ENCODE measurements around the gene SLC38A2. TPM values are rescaled to one million over a fixed set of nuclear protein-coding genes. Genes with fewer than 3 reads are reported as not detected.
"Not testable (repeated sequence)": the region's sequence is repeated elsewhere in the genome, so short reads cannot be mapped to it uniquely, and the experiment has no call there.

SLC38A2 gene
- total and polyA plus RNA-seq, 9 donors: 66.1 to 130 (median 104) TPM

DNA sequence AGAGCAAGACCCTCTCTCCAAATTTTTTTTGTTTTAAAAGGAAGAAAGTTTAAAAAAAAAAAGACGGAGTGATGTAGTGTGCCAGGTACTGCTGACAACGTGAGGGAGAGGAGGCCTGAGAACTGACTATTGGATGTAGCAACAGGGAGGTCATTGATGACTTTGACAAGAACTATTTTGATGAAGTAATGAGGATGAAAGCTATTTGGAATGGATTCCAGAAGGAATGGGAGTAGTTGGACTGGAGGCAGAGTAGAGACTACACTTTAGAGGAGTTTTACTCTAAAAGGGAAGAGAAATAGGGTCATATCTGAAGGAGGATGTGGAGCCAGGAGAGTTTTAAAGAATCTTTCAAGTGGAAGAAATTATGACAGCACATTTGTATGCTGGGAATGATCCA, 27.8 kb upstream of the SLC38A2 start:
- peaks cover 5% of the 10 kb centered on the region for H3K4me1 ChIP-seq (ENCODE audit: control insufficient read depth, insufficient read depth, low read length)
- H3K4me3 ChIP-seq (ENCODE audit: low read length): no peak overlapping the region
- no peaks in the 10 kb centered on the region for H3K9me3 ChIP-seq (replicated peaks; ENCODE audit: control insufficient read depth, low read depth, low read length)
- WGBS (ENCODE audit: insufficient coverage): 76% methylated on average over 2 of the region's 2 CpGs
- no peak for DNase-seq
- H3K27me3 ChIP-seq (ENCODE audit: control insufficient read depth, insufficient read depth, low read length): no peaks in the 10 kb centered on the region
- H3K36me3 ChIP-seq (ENCODE audit: control insufficient read depth, insufficient read depth, low read length): no peaks in the 10 kb centered on the region
- H3K27ac ChIP-seq (ENCODE audit: low read length): no peak overlapping the region

DNA sequence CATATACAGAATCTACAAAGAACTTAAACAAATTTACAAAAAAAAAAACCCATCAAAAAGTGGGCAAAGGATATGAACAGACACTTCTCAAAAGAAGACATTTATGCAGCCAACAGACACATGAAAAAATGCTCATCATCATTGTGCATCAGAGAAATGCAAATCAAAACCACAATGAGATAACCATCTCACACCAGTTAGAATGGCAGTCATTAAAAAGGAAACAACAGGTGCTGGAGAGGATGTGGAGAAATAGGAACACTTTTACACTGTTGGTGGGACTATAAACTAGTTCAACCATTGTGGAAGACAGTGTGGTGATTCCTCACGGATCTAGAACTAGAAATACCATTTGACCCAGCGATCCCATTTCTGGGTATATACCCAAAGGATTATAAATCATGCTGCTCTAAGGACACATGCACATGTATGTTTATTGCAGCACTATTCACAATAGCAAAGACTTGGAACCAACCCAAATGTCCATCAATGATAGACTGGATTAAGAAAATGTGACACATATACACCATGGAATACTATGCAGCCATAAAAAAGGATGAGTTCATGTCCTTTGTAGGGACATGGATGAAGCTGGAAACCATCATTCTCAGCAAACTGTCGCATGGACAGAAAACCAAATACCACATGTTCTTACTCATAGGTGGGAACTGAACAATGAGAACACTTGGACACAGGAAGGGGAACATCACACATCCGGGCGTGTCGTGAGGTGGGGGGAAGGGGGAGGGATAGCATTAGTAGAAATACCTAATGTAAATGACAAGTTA, 27.1 kb upstream of the SLC38A2 start:
- not testable (repeated sequence) for H3K27me3 ChIP-seq (ENCODE audit: control insufficient read depth, insufficient read depth, low read length); H3K27ac ChIP-seq (ENCODE audit: low read length); DNase-seq; H3K9me3 ChIP-seq (replicated peaks; ENCODE audit: control insufficient read depth, low read depth, low read length); H3K4me1 ChIP-seq (ENCODE audit: control insufficient read depth, insufficient read depth, low read length); H3K4me3 ChIP-seq (ENCODE audit: low read length); H3K36me3 ChIP-seq (ENCODE audit: control insufficient read depth, insufficient read depth, low read length)
- no CpG with 5 or more reads among the region's 6 CpGs for WGBS (ENCODE audit: insufficient coverage)

DNA sequence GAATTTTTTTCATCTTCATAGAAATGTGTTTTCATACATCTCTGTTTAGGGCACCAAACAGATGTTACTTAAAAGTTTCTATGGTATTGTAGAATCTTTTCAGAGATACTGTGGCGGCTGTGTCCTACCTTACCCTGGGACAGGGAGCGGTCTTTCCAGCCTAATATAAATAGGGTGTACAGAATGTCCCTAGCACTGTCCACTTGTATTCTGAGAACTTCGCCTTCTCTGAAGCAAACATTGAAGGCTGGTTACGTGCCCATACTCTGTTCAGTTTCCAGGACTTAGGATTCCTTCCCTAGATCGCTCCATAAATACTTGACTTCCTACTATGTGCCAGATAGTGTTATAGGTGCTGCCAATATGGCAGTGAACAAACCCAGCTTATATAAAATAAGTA, 24.3 kb upstream of the SLC38A2 start:
- H3K27me3 ChIP-seq (ENCODE audit: control insufficient read depth, insufficient read depth, low read length): no peaks in the 10 kb centered on the region
- H3K36me3 ChIP-seq (ENCODE audit: control insufficient read depth, insufficient read depth, low read length): no peaks in the 10 kb centered on the region
- H3K27ac ChIP-seq (ENCODE audit: low read length): no peak overlapping the region
- no peaks in the 10 kb centered on the region for H3K9me3 ChIP-seq (replicated peaks; ENCODE audit: control insufficient read depth, low read depth, low read length)
- H3K4me3 ChIP-seq (ENCODE audit: low read length): no peak overlapping the region
- no CpG with 5 or more reads among the region's 5 CpGs for WGBS (ENCODE audit: insufficient coverage)
- peaks cover 3% of the 10 kb centered on the region for H3K4me1 ChIP-seq (ENCODE audit: control insufficient read depth, insufficient read depth, low read length)
- DNase-seq: no peak

DNA sequence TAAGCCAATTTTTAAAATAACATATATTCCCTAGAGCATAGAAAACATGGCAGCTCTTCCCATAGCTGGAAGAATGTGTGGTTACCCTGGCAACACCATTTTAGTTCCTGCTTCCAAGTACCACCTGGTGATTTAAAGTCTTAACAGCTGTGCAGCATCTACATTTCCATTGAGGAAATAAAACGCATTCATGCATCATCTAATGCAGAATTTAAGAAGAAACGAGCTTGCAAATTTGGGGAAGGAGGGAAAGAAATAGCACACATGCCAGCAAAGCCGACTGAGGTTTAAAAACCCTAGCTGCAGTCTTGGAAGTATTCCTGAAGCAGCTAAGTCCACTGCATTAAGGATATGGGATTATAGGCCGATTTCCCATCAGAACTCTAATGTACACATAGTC, 22.8 kb upstream of the SLC38A2 start:
- Histone ChIP-seq H3K4me3 (ENCODE audit: low read length) (no peak overlapping the region), H3K4me1 (ENCODE audit: control insufficient read depth, insufficient read depth, low read length) (no peaks in the 10 kb centered on the region), H3K27ac (ENCODE audit: low read length) (peak overlapping the region; percentile 4), H3K27me3 (ENCODE audit: control insufficient read depth, insufficient read depth, low read length) (no peaks in the 10 kb centered on the region), H3K36me3 (ENCODE audit: control insufficient read depth, insufficient read depth, low read length) (no peaks in the 10 kb centered on the region), H3K9me3 (replicated peaks; ENCODE audit: control insufficient read depth, low read depth, low read length) (no peaks in the 10 kb centered on the region)
- no CpG with 5 or more reads among the region's 4 CpGs for WGBS (ENCODE audit: insufficient coverage)
- peak; percentile 60 for DNase-seq

DNA sequence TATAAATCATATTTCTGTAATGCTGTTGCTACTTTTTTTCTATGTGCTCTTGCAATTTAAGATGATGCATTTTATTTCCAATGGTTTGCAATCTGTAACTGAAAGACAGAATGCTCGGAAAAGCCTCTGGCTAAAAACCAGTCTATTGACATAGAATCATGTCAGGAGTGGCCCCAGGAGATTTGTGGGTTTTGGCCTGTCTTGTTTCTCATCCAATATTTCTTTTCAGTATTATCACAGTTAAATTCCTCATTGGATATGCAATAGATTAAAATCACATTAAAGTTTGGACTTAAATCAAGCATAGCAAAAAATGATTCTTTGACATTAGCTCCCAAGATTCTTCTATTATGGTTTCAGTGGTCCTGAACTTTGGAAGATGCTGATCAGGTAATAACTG, 19.1 kb upstream of the SLC38A2 start:
- H3K27ac ChIP-seq (ENCODE audit: low read length): peak overlapping the region; percentile 39
- no CpG with 5 or more reads among the region's 1 CpG for WGBS (ENCODE audit: insufficient coverage)

DNA sequence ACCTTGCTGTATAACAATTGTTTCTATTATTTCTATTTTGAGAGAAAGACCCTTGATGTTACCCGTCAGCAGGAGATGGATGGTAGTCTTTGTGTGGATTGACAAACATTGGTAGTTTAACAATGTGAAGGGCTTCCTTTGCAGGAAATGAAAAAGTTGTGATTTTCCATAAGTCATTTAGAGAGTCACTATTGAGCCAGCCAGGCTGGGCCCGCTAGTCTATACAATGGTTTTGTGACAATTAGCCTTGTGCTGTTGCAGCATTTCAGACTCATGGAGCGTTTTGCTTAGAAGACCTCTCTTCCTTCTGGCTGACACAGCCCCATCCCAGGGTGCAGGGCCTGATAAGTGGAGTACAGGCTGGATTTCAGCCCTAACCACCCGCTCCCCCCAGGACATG, 18.3 kb upstream of the SLC38A2 start:
- WGBS (ENCODE audit: insufficient coverage): 86% methylated on average over 1 of the region's 4 CpGs
- Histone ChIP-seq H3K36me3 (ENCODE audit: control insufficient read depth, insufficient read depth, low read length) (no peaks in the 10 kb centered on the region), H3K4me3 (ENCODE audit: low read length) (no peak overlapping the region), H3K27ac (ENCODE audit: low read length) (no peak overlapping the region), H3K4me1 (ENCODE audit: control insufficient read depth, insufficient read depth, low read length) (peaks cover 10% of the 10 kb centered on the region), H3K9me3 (replicated peaks; ENCODE audit: control insufficient read depth, low read depth, low read length) (no peaks in the 10 kb centered on the region), H3K27me3 (ENCODE audit: control insufficient read depth, insufficient read depth, low read length) (no peaks in the 10 kb centered on the region)
- DNase-seq: no peak

More for the DNA sequence above, 19.1 kb upstream of the SLC38A2 start:
- peak; percentile 92 for DNase-seq
- Histone ChIP-seq H3K36me3 (ENCODE audit: control insufficient read depth, insufficient read depth, low read length) (no peaks in the 10 kb centered on the region), H3K4me3 (ENCODE audit: low read length) (no peak overlapping the region), H3K27me3 (ENCODE audit: control insufficient read depth, insufficient read depth, low read length) (no peaks in the 10 kb centered on the region), H3K9me3 (replicated peaks; ENCODE audit: control insufficient read depth, low read depth, low read length) (no peaks in the 10 kb centered on the region), H3K4me1 (ENCODE audit: control insufficient read depth, insufficient read depth, low read length) (peaks cover 10% of the 10 kb centered on the region)

DNA sequence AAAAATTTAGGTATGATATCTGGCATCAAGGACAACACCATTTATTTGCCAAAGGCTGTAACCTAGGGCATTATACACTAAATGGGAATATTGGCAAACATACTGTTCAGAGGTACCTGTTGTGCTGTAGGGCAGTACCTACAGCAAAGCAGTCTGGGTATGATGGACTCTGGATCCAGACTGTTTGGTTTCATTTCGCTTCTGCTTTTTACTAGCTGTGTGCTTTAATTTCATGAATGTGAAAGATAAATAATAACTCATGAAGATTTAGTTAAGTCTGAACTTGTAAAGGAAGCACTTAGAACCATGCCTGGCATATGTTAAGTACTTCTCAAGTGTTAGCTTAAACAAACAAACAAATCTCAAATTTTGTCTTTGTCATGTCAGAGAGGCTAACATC, 17.7 kb upstream of the SLC38A2 start:
- no peak for DNase-seq
- no peak overlapping the region for H3K27ac ChIP-seq (ENCODE audit: low read length)
- H3K4me1 ChIP-seq (ENCODE audit: control insufficient read depth, insufficient read depth, low read length): peaks cover 13% of the 10 kb centered on the region
- no peaks in the 10 kb centered on the region for H3K9me3 ChIP-seq (replicated peaks; ENCODE audit: control insufficient read depth, low read depth, low read length)
- H3K27me3 ChIP-seq (ENCODE audit: control insufficient read depth, insufficient read depth, low read length): no peaks in the 10 kb centered on the region
- H3K4me3 ChIP-seq (ENCODE audit: low read length): no peak overlapping the region
- no peaks in the 10 kb centered on the region for H3K36me3 ChIP-seq (ENCODE audit: control insufficient read depth, insufficient read depth, low read length)
- no CpG with 5 or more reads among the region's 1 CpG for WGBS (ENCODE audit: insufficient coverage)

DNA sequence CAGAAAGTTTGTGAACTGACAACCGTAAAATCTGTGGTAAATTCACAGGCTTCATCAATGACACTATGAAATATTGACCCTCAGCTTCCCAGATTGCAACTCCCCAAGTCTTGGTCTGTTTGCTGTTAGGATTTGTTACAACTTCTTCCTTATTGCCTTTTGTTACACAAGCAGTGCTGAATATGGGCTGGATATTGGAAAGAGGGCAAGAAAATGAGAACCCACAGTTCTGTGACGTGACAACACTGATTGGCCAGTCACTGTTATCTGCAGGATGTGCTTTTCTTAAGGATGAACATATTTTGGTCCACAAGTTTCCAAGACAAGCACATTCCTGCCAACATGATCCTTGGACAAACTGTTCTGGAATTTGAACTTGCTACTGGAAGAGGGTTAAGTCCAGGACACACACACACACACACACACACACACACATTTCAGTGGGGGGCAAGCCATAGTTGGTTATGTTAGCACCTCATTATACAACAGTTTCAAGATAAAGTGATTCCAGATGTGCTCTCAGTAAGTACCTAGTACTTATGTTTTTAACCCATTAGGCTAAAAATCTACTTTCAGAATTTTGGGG, 16.6 kb upstream of the SLC38A2 start:
- Histone ChIP-seq H3K9me3 (replicated peaks; ENCODE audit: control insufficient read depth, low read depth, low read length) (no peaks in the 10 kb centered on the region), H3K36me3 (ENCODE audit: control insufficient read depth, insufficient read depth, low read length) (no peaks in the 10 kb centered on the region), H3K27me3 (ENCODE audit: control insufficient read depth, insufficient read depth, low read length) (no peaks in the 10 kb centered on the region), H3K4me3 (ENCODE audit: low read length) (no peak overlapping the region), H3K27ac (ENCODE audit: low read length) (no peak overlapping the region), H3K4me1 (ENCODE audit: control insufficient read depth, insufficient read depth, low read length) (peaks cover 13% of the 10 kb centered on the region)
- DNase-seq: peak; percentile 64
- WGBS (ENCODE audit: insufficient coverage): no CpG with 5 or more reads among the region's 2 CpGs

DNA sequence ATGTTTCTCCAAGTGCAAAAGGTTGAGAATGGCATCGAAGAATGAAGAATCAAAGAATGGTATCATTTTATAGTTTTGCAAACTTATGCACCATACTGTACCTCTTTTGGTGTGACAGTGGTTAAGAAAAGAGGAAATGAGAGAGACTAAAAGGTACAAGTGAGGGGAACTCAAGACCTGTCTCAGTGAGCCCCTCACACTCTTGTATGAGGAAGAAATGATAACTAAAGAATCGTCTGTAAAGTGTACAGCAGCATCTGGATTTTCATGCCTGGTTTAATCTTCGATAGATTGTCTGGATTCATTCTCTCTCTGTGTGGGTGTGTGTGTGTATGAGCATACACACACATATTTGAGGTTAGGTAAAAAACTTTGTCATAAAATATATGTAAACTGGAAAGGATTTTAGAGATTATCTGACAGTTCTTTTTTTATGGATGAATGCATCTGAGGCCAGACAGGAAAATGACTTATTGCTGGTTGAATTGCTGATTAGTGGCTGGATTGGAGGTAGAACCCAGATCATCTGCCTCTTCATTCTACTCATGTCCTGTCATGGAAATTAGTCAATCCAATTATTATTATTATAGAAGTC, 16.0 kb upstream of the SLC38A2 start:
- Histone ChIP-seq H3K9me3 (replicated peaks; ENCODE audit: control insufficient read depth, low read depth, low read length) (no peaks in the 10 kb centered on the region), H3K27me3 (ENCODE audit: control insufficient read depth, insufficient read depth, low read length) (no peaks in the 10 kb centered on the region), H3K4me3 (ENCODE audit: low read length) (no peak overlapping the region), H3K4me1 (ENCODE audit: control insufficient read depth, insufficient read depth, low read length) (peaks cover 13% of the 10 kb centered on the region), H3K36me3 (ENCODE audit: control insufficient read depth, insufficient read depth, low read length) (no peaks in the 10 kb centered on the region), H3K27ac (ENCODE audit: low read length) (no peak overlapping the region)
- WGBS (ENCODE audit: insufficient coverage): no CpG with 5 or more reads among the region's 3 CpGs
- DNase-seq: no peak

DNA sequence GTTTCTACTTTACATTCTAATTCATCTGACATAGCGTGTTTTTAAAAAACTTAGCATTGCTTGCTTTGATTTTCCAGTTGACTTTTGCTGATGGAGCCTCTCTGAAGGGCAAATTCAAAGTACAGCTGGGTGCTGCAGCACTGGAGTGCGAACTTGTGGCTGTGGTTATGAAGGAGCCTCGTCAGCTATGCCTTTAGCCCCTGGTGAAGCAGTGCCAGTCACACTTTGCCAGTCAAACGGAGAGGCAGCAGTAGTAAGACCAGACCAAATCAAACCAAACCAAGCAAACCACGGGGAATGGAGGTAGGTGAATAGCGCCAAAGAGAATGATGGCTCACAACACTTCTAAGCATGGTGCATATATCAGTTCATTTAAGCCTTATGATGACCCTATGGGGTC, 15.1 kb upstream of the SLC38A2 start:
- WGBS (ENCODE audit: insufficient coverage): 75% methylated on average over 3 of the region's 6 CpGs

More for the DNA sequence above, 15.1 kb upstream of the SLC38A2 start:
- no peaks in the 10 kb centered on the region for H3K27me3 ChIP-seq (ENCODE audit: control insufficient read depth, insufficient read depth, low read length)
- no peaks in the 10 kb centered on the region for H3K36me3 ChIP-seq (ENCODE audit: control insufficient read depth, insufficient read depth, low read length)
- H3K4me3 ChIP-seq (ENCODE audit: low read length): no peak overlapping the region
- H3K27ac ChIP-seq (ENCODE audit: low read length): peak overlapping the region; percentile 77
- H3K9me3 ChIP-seq (replicated peaks; ENCODE audit: control insufficient read depth, low read depth, low read length): no peaks in the 10 kb centered on the region
- H3K4me1 ChIP-seq (ENCODE audit: control insufficient read depth, insufficient read depth, low read length): peaks cover 13% of the 10 kb centered on the region
- no peak for DNase-seq

Measured in muscle of leg (tissue), 11 donors.